H9 (cell line): Measurements from ENCODE around the gene KCNAB2. TPM values are rescaled to one million over a fixed set of nuclear protein-coding genes. Genes with fewer than 3 reads are reported as not detected.

Source experiments
- DNase-seq: peaks from one replicate; pipeline ENCODE4 v3.0.0-alpha.2; 2017
- H2AFZ ChIP-seq: one replicate; pipeline ENCODE4 v1.6.1; 2013; ENCODE audit warnings: mild to moderate bottlenecking, low read length, control low read depth, moderate library complexity
- H2AK5ac ChIP-seq: 2 replicates; pipeline ENCODE4 v1.6.1; 2013; ENCODE audit warnings: low read length, control low read depth, mixed read lengths; ENCODE audit not compliant: insufficient read length
- H2BK120ac ChIP-seq: one replicate; pipeline ENCODE4 v1.6.1; 2013; ENCODE audit warnings: low read depth, mild to moderate bottlenecking, low read length, control low read depth, inconsistent platforms; ENCODE audit not compliant: poor library complexity, severe bottlenecking
- H2BK12ac ChIP-seq: 2 replicates; pipeline ENCODE4 v1.6.1; 2013; ENCODE audit warnings: low read length, control low read depth, mixed read lengths, low read depth; ENCODE audit not compliant: insufficient read length
- H2BK15ac ChIP-seq: 2 replicates; pipeline ENCODE4 v1.6.1; 2013; ENCODE audit warnings: low read depth, low read length, control low read depth
- H2BK20ac ChIP-seq: one replicate; pipeline ENCODE4 v1.6.1; 2013; ENCODE audit warnings: low read depth, mild to moderate bottlenecking, low read length, control low read depth, inconsistent platforms; ENCODE audit not compliant: poor library complexity, severe bottlenecking
- H2BK5ac ChIP-seq: 2 replicates; pipeline ENCODE4 v1.6.1; 2013; ENCODE audit warnings: low read length, control low read depth, mixed read lengths; ENCODE audit not compliant: insufficient read length
- H3K14ac ChIP-seq: 2 replicates; pipeline ENCODE4 v1.6.1; 2013; ENCODE audit warnings: low read length, control low read depth; ENCODE audit not compliant: insufficient read depth
- H3K18ac ChIP-seq: 2 replicates; pipeline ENCODE4 v1.6.1; 2013; ENCODE audit warnings: low read depth, mild to moderate bottlenecking, mixed read lengths, low read length, control low read depth; ENCODE audit not compliant: insufficient read length
- H3K23ac ChIP-seq: 2 replicates; pipeline ENCODE4 v1.6.1; 2013; ENCODE audit warnings: low read length, control low read depth, mixed read lengths, low read depth; ENCODE audit not compliant: insufficient read length
- H3K23me2 ChIP-seq: 2 replicates; pipeline ENCODE4 v1.6.1; 2013; ENCODE audit warnings: low read depth, mild to moderate bottlenecking, mixed read lengths, low read length, control low read depth; ENCODE audit not compliant: insufficient read length, poor library complexity, severe bottlenecking
- H3K27ac ChIP-seq: 2 replicates; pipeline ENCODE4 v1.5.1; 2013; ENCODE audit warnings: low read length, control low read depth, mixed read lengths, low read depth; ENCODE audit not compliant: insufficient read length
- H3K27me3 ChIP-seq: 2 replicates; pipeline ENCODE4 v1.6.1; 2013; ENCODE audit warnings: low read length, control low read depth, inconsistent platforms; ENCODE audit not compliant: insufficient read depth
- H3K4ac ChIP-seq: 2 replicates; pipeline ENCODE4 v1.6.1; 2013; ENCODE audit warnings: low read depth, mild to moderate bottlenecking, control low read depth, inconsistent platforms, low read length, moderate library complexity
- H3K4me1 ChIP-seq: 2 replicates; pipeline ENCODE4 v1.6.1; 2013; ENCODE audit warnings: low read length, control low read depth, inconsistent platforms; ENCODE audit not compliant: insufficient read depth
- H3K4me2 ChIP-seq: 2 replicates; pipeline ENCODE4 v1.6.1; 2013; ENCODE audit warnings: low read length, control low read depth, mixed read lengths; ENCODE audit not compliant: insufficient read length, insufficient read depth
- H3K56ac ChIP-seq: 2 replicates; pipeline ENCODE4 v1.6.1; 2013; ENCODE audit warnings: low read depth, mild to moderate bottlenecking, mixed read lengths, low read length, control low read depth; ENCODE audit not compliant: insufficient read length
- H3K79me1 ChIP-seq: 2 replicates; pipeline ENCODE4 v1.6.1; 2013; ENCODE audit warnings: low read depth, mild to moderate bottlenecking, moderate library complexity, low read length, control low read depth, inconsistent platforms; ENCODE audit not compliant: insufficient read depth, poor library complexity, severe bottlenecking
- H3K79me2 ChIP-seq: 2 replicates; pipeline ENCODE4 v1.6.1; 2013; ENCODE audit warnings: low read length, control low read depth, inconsistent platforms; ENCODE audit not compliant: insufficient read depth
- H3K9ac ChIP-seq: 2 replicates; pipeline ENCODE4 v1.6.1; 2013; ENCODE audit warnings: low read length, control low read depth, mixed read lengths; ENCODE audit not compliant: insufficient read length; ENCODE audit errors: extremely low read depth
- H3K9me3 ChIP-seq: one replicate; pipeline ENCODE4 v1.6.1; 2013; ENCODE audit warnings: low read depth, low read length, inconsistent platforms; ENCODE audit not compliant: control insufficient read depth
- H3T11ph ChIP-seq: one replicate; pipeline ENCODE4 v1.6.1; 2013; ENCODE audit warnings: mild to moderate bottlenecking, low read length, control low read depth, inconsistent platforms
- H4K20me1 ChIP-seq: one replicate; pipeline ENCODE4 v1.6.1; 2013; ENCODE audit not compliant: control insufficient read depth, insufficient read length, insufficient read depth
- H4K5ac ChIP-seq: 2 replicates; pipeline ENCODE4 v1.6.1; 2013; ENCODE audit warnings: low read depth, mild to moderate bottlenecking, mixed read lengths, low read length, control low read depth; ENCODE audit not compliant: insufficient read length
- H4K8ac ChIP-seq: replicated peaks from 2 replicates; pipeline ENCODE4 v1.6.1; 2013; ENCODE audit warnings: low read length, control low read depth, mixed read lengths, low read depth; ENCODE audit not compliant: insufficient read length
- H4K91ac ChIP-seq: 2 replicates; pipeline ENCODE4 v1.6.1; 2013; ENCODE audit warnings: low read depth, mild to moderate bottlenecking, moderate library complexity, mixed read lengths, low read length, control low read depth; ENCODE audit not compliant: insufficient read length
- H3K27ac Mint-ChIP-seq, 3 experiments: 2 replicates in 2 of 3; 3 replicates in 1 of 3; pipeline ENCODE4 v1.8.0; 2020 to 2021; ENCODE audit warnings: mixed read lengths in 3 of 3, mild to moderate bottlenecking in 1 of 3, moderate library complexity in 1 of 3
- H3K27me3 Mint-ChIP-seq: 2 replicates; pipeline ENCODE4 v1.8.0; 2021; ENCODE audit warnings: low read depth, mild to moderate bottlenecking, moderate library complexity, mixed read lengths
- H3K36me3 Mint-ChIP-seq, 3 experiments: 2 replicates in 2 of 3; 3 replicates in 1 of 3; pipeline ENCODE4 v1.8.0; 2020 to 2021; ENCODE audit warnings: low read depth in 3 of 3, mixed read lengths in 3 of 3; ENCODE audit not compliant: insufficient read depth in 1 of 3
- H3K4me1 Mint-ChIP-seq, 2 experiments: 2 replicates each; pipeline ENCODE4 v1.8.0; 2020; ENCODE audit warnings: mixed read lengths in 2 of 2
- H3K4me3 Mint-ChIP-seq, 2 experiments: 2 replicates in 1 of 2; 3 replicates in 1 of 2; pipeline ENCODE4 v1.8.0; 2020 to 2021; ENCODE audit warnings: mild to moderate bottlenecking in 2 of 2, mixed read lengths in 2 of 2, moderate library complexity in 1 of 2
- H3K9me3 Mint-ChIP-seq, 2 experiments: 2 replicates in 1 of 2; 3 replicates in 1 of 2; pipeline ENCODE4 v1.8.0; 2020; ENCODE audit warnings: mild to moderate bottlenecking in 2 of 2, mixed read lengths in 2 of 2, moderate library complexity in 1 of 2
- CTCF ChIP-seq: fragments of 200-600 bp; sonication (generic); conservative IDR thresholded peaks from 3 replicates; pipeline ENCODE4 v1.8.0; 2021; ENCODE audit warnings: antibody characterized with exemption, mild to moderate bottlenecking
- WGBS: extraction: QIAGEN DNeasy Blood & Tissue Kit; methylation state at CpG from one replicate; pipeline ENCODE4 v1.1.7; 2013; ENCODE audit warnings: missing lambda C conversion rate, low lambda C conversion rate, mixed read lengths; ENCODE audit not compliant: insufficient read length; ENCODE audit errors: extremely low coverage; 5-methylcytosine and 5-hydroxymethylcytosine counted together
- total RNA-seq: library from RNA; stranded (reverse); gene quantifications from 2 replicates; pipeline ENCODE4 v1.2.1, GENCODE V29; 2021

Gene KCNAB2
- total RNA-seq, 1 experiment from 2014 or later: 8.3 TPM

- H3K27me3 Mint-ChIP-seq: peaks cover 5% of the 10 kb centered on the region
- H3K4me2 ChIP-seq: no peak overlapping the region
- H3K23ac ChIP-seq: no peak overlapping the region
- H3K18ac ChIP-seq: no peak overlapping the region
- no peak overlapping the region for H2AK5ac ChIP-seq
- no peaks in the 10 kb centered on the region for H3K79me2 ChIP-seq
- H4K5ac ChIP-seq: no peak overlapping the region
- no peaks in the 10 kb centered on the region for H3K4me1 ChIP-seq
- no peak overlapping the region for H2BK5ac ChIP-seq
- 100% methylated on average over 6 of the region's 6 CpGs for WGBS
- DNase-seq: no peak
- no peak overlapping the region for H2BK20ac ChIP-seq
- H3K27ac Mint-ChIP-seq: no peak overlapping the region
- H3K79me1 ChIP-seq: no peaks in the 10 kb centered on the region
- no peak overlapping the region for H3K56ac ChIP-seq
- H3K27me3 ChIP-seq: no peaks in the 10 kb centered on the region
- no peak overlapping the region for H2BK120ac ChIP-seq
- H4K20me1 ChIP-seq: peaks cover 3% of the 10 kb centered on the region
- H3K14ac ChIP-seq: no peak overlapping the region
- H3K9ac ChIP-seq: no peak overlapping the region
- no peak for TF ChIP-seq CTCF
- peaks cover 3 to 6% of the 10 kb centered on the region in 2 experiments; a peak in 4 of 5 replicates for H3K9me3 Mint-ChIP-seq
- no peak overlapping the region for H2BK15ac ChIP-seq
- no peak overlapping the region for H3K27ac ChIP-seq
- H3T11ph ChIP-seq: no peak overlapping the region
- H2AFZ ChIP-seq: no peak overlapping the region
- H3K4ac ChIP-seq: no peak overlapping the region
- H3K36me3 Mint-ChIP-seq: no peaks in the 10 kb centered on the region; a peak in 1 of 7 replicates
- no peaks in the 10 kb centered on the region for H3K4me1 Mint-ChIP-seq
- no peaks in the 10 kb centered on the region for H3K9me3 ChIP-seq
- no peak overlapping the region for H4K91ac ChIP-seq
- H2BK12ac ChIP-seq: no peak overlapping the region
- no peak overlapping the region for H3K4me3 Mint-ChIP-seq
- H3K23me2 ChIP-seq: no peaks in the 10 kb centered on the region
- no peak overlapping the region for H4K8ac ChIP-seq
Observed at GRCh38 chr1:6106977-6107376, 61.3 kb downstream of the KCNAB2 start.
